Hepatocyte (in vitro differentiated cells): ENCODE data around the gene IGSF22.

Experiments
- CTCF ChIP-seq: fragments of 200-600 bp; sonication (generic); IDR thresholded peaks from 2 replicates; pipeline ENCODE4 v1.5.1; 2016; ENCODE audit warnings: antibody characterized with exemption, mild to moderate bottlenecking; ENCODE audit not compliant: poor library complexity
- EZH2 ChIP-seq: fragments of 200-600 bp; sonication (generic); IDR thresholded peaks from 2 replicates; pipeline ENCODE4 v1.6.1; 2016; ENCODE audit warnings: antibody characterized with exemption, mild to moderate bottlenecking, borderline replicate concordance

DNA sequence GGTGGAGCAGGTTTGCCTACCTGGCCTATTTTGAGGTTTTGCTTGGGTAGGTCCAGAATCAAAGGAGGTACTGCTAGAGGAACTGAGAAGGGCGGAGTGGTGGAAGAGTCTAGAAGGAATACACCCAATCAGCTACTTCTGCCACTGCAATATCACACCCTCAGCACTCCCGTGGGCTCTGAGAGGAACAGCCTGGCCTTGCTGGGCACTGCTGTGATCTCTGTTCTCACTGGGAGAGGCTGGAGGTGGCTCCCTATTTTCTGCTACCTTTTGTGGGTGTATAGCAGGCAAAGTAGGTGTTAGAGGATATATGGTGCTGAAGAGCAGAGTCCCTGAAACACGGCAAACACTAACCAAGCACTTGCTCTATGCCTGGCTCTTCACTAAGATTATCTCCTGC, 25.0 kb upstream of the IGSF22 start:
- TF ChIP-seq CTCF (no peak), EZH2 (no peak)
